Coronary artery (tissue), 2 donors: ENCODE measurements around the gene OMA1.

Experiments used
- DNase-seq: peaks from one replicate; pipeline ENCODE4 v3.0.0-alpha.2; 2017; ENCODE audit warnings: low spot score
- H3K27ac ChIP-seq, 2 donors: fragments of 200-600 bp; sonication (generic); one replicate each; pipeline ENCODE4 v1.5.1; 2016 to 2019
- H3K4me3 ChIP-seq: fragments of 200-600 bp; sonication (generic); 2 replicates; pipeline ENCODE4 v1.5.1; 2016; ENCODE audit warnings: mild to moderate bottlenecking, moderate library complexity
- TF ChIP-seq, protein P1 (sequence below): fragments of 200-600 bp; sonication (generic); IDR thresholded peaks from one replicate; pipeline ENCODE4 v1.5.1; 2019; ENCODE audit warnings: antibody characterized with exemption

Gene OMA1

DNA sequence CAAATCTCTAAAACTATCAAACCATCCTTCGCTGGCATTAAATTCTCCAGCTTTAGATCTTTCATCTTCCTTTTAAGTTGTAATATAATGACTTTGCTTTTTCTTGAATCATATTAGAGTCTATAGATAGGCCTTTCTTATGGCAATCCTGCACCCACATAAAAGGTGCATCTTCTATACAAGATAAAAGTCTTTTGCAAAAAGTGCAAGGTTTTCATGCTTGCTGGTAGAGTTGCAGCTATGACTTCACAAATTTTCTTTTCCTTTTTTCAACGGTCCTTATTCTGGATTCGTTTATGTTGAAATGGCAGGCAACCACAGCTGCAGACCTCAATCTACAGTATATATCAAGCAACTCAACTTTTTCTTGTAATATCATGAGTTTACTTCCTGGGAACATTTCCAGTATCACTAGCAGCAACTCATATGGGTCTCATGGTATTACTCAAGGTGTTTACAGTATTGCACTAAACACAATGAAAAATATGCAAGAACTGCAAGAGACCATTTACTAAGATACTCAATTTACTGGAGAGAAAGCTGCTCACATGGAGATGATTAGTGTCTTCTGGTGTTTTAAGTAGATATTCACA lies 22.1 kb downstream of the OMA1 start:
- Histone ChIP-seq H3K27ac (no peak overlapping the region), H3K4me3 (no peak overlapping the region)
- TF ChIP-seq, protein P1, sequence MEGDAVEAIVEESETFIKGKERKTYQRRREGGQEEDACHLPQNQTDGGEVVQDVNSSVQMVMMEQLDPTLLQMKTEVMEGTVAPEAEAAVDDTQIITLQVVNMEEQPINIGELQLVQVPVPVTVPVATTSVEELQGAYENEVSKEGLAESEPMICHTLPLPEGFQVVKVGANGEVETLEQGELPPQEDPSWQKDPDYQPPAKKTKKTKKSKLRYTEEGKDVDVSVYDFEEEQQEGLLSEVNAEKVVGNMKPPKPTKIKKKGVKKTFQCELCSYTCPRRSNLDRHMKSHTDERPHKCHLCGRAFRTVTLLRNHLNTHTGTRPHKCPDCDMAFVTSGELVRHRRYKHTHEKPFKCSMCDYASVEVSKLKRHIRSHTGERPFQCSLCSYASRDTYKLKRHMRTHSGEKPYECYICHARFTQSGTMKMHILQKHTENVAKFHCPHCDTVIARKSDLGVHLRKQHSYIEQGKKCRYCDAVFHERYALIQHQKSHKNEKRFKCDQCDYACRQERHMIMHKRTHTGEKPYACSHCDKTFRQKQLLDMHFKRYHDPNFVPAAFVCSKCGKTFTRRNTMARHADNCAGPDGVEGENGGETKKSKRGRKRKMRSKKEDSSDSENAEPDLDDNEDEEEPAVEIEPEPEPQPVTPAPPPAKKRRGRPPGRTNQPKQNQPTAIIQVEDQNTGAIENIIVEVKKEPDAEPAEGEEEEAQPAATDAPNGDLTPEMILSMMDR = no peak
- DNase-seq = no peak

DNA sequence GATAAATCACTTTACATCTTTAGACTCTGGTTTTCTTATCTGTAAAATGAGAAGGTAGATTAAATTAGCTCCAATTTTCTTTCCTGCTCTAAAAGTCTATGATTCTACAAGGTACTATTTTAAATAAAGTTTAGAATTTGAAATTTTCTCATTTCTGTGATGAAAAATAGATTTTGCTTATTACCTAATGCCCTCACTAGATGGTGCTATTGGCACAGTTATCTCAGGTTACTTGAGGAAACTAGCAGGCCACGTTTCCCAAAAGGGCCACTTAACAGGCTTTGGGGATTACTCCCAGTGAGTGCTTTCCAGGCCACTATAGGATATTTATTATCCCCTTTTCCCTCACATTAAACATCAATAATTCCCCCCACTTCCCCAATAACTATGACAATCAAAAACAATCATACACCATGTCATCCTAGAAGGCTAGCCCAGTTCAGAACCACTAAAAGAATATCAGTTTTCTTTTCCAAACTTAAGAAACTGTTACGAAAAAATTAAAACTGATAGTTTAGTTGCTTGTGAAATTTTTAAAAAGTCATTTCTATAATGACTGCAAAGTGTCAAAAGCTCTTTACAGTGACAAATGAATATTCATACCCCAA lies 30.6 kb downstream of the OMA1 start:
- TF ChIP-seq, protein P1 = peak; percentile 29
- Histone ChIP-seq H3K4me3 (no peak overlapping the region), H3K27ac (no peak overlapping the region)
- no peak for DNase-seq

- no peak overlapping the region for H3K27ac ChIP-seq
- H3K4me3 ChIP-seq = no peak overlapping the region
- TF ChIP-seq, protein P1 = no peak
- no peak for DNase-seq
Measured at GRCh38 chr1:58513956-58514355, 32.6 kb downstream of the OMA1 start.

- no peak for DNase-seq
- no peak overlapping the region for H3K4me3 ChIP-seq
- H3K27ac ChIP-seq = no peak overlapping the region
- TF ChIP-seq, protein P1 = no peak
Measured at GRCh38 chr1:58508629-58509028, 37.9 kb downstream of the OMA1 start.

- Histone ChIP-seq H3K27ac (no peak overlapping the region), H3K4me3 (no peak overlapping the region)
- TF ChIP-seq, protein P1 = no peak
- DNase-seq = no peak
Measured at GRCh38 chr1:58505286-58505685, 41.2 kb downstream of the OMA1 start.

- Histone ChIP-seq H3K4me3 (no peak overlapping the region), H3K27ac (no peak overlapping the region)
- TF ChIP-seq, protein P1 = no peak
- DNase-seq = no peak
Measured at GRCh38 chr1:58502519-58502918, 44.0 kb downstream of the OMA1 start.

DNA sequence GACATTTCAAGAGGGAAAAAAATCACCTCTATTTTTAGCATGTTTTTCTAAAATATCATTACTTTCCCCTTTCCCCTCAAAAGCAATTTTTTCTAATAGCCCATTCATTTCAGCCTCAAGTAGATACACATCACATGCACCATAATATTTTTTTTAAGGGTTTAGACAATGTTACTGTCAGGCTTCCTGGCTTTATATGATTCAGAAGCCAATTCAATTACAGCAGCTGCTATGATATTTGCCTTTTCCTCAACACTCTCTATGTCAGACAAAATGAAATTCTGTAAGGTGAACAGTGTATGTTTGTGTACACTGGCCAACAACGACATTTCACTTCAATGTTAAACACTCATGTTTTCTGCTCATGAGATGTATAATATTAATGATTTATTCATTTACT lies 46.5 kb downstream of the OMA1 start:
- Histone ChIP-seq H3K27ac (no peak overlapping the region), H3K4me3 (no peak overlapping the region)
- TF ChIP-seq, protein P1 = no peak
- no peak for DNase-seq
